GM18498 (cell line): ENCODE data around the gene KDELR3.
"Not testable (repeated sequence)": the region's sequence is repeated elsewhere in the genome, so short reads cannot be mapped to it uniquely, and the experiment has no call there.

Experiments
- ATAC-seq: cut with Tn5 transposase; IDR thresholded peaks from one replicate; pipeline ENCODE4 v1.9.1; 2021; ENCODE audit warnings: mild to moderate bottlenecking, moderate library complexity; ENCODE audit not compliant: unreplicated experiment

The KDELR3 gene

GRCh38 chr22:38455530-38456271, 12.2 kb upstream of the KDELR3 start:
- no peak for ATAC-seq

- no peak for ATAC-seq
Measured at GRCh38 chr22:38456272-38456835, 11.5 kb upstream of the KDELR3 start.

- no peak for ATAC-seq
Measured at GRCh38 chr22:38456841-38457699, 10.8 kb upstream of the KDELR3 start.

- no peak for ATAC-seq
Measured at GRCh38 chr22:38460426-38460840, 7.5 kb upstream of the KDELR3 start.

GRCh38 chr22:38461057-38461413, 6.9 kb upstream of the KDELR3 start:
- ATAC-seq: no peak

GRCh38 chr22:38461414-38462081, 6.3 kb upstream of the KDELR3 start:
- no peak for ATAC-seq

GRCh38 chr22:38462960-38463784, 4.7 kb upstream of the KDELR3 start:
- no peak for ATAC-seq

GRCh38 chr22:38464992-38465672, 2.8 kb upstream of the KDELR3 start:
- no peak for ATAC-seq

- no peak for ATAC-seq
Measured at GRCh38 chr22:38465673-38466490, 2.0 kb upstream of the KDELR3 start.

- no peak for ATAC-seq
Measured at GRCh38 chr22:38467438-38467903, 425 bp upstream of the KDELR3 start.

- ATAC-seq: no peak
Measured at GRCh38 chr22:38468443-38469305, 778 bp downstream of the KDELR3 start.

- no peak for ATAC-seq
Measured at GRCh38 chr22:38469306-38469781, 1.4 kb downstream of the KDELR3 start.

- not testable (repeated sequence) for ATAC-seq
Measured at GRCh38 chr22:38470179-38470578, 2.3 kb downstream of the KDELR3 start.

GRCh38 chr22:38471237-38471636, 3.3 kb downstream of the KDELR3 start:
- no peak for ATAC-seq

- no peak for ATAC-seq
Measured at GRCh38 chr22:38474003-38474607, 6.2 kb downstream of the KDELR3 start.

GRCh38 chr22:38477585-38477984, 9.7 kb downstream of the KDELR3 start:
- no peak for ATAC-seq

GRCh38 chr22:38479096-38479837, 11.4 kb downstream of the KDELR3 start:
- ATAC-seq: no peak
